Epithelial cell of proximal tubule (primary cell): ENCODE data around the gene LRRC28. TPM values are rescaled to one million over a fixed set of nuclear protein-coding genes. Genes with fewer than 3 reads are reported as not detected.

Experiments used
- DNase-seq: peaks from one replicate; pipeline ENCODE4 v3.0.0-alpha.2; 2011; ENCODE audit warnings: low read depth
- H3K4me3 ChIP-seq: 2 replicates; pipeline ENCODE4 v1.5.1; 2011; ENCODE audit warnings: low read depth, mild to moderate bottlenecking, low read length
- CTCF ChIP-seq: conservative IDR thresholded peaks from 2 replicates; pipeline ENCODE4 v1.5.1; 2012; ENCODE audit warnings: low read depth, mild to moderate bottlenecking, low read length
- total RNA-seq: library from RNA; depleted of rRNA; stranded (reverse); fragments of >200 nt; gene quantifications from 2 replicates; pipeline ENCODE4 v1.2.3, GENCODE V29; 2015

Gene LRRC28
- total RNA-seq, 1 donor from 2014 or later = 15.0 TPM

GRCh38 chr15:99430881-99431401 lies 179.7 kb downstream of the LRRC28 start:
- no peak for TF ChIP-seq CTCF

GRCh38 chr15:99431661-99432091 lies 180.4 kb downstream of the LRRC28 start:
- H3K4me3 ChIP-seq = no peak overlapping the region
- TF ChIP-seq CTCF = no peak
- DNase-seq = no peak

More at GRCh38 chr15:99430881-99431401, 179.7 kb downstream of the LRRC28 start:
- H3K4me3 ChIP-seq = no peak overlapping the region
- no peak for DNase-seq

GRCh38 chr15:99432271-99433025 lies 181.2 kb downstream of the LRRC28 start:
- DNase-seq = no peak
- H3K4me3 ChIP-seq = no peak overlapping the region
- no peak for TF ChIP-seq CTCF

DNA sequence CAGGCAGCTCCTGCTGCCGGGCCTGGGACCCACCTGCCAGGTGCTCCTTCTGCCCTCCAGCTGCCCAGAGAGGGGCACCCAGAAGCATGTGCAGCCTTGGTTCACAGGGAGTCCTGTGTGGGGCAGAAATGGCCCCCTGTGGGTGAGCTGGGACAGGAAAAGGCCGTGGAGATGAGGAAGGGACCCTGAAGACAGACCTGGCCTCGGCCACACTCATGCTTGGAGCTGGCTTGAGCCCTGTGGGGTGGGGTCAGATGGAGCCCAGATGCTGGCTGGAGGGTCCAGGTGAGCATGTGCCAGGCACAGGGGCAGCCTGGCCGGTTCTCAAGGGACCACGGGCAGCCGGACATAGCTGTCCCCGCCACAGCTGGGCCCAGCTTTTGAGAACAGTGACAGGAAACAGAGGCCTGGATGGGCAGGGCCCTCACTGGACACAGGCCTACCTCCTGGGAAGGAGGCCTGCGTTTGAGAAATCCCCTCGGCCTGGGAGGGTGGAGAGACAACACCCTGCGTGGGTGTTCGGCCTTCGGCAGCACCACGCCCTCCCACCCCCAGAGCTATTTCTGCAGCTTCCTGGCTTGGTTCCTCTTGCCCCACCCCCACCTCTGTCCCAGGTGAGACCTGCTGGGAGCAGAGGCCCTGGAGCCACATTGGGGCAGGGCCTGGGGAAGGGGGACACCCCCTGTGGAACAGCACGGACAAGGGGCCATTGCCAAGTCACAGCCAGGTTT lies 181.9 kb downstream of the LRRC28 start:
- DNase-seq = no peak
- TF ChIP-seq CTCF = no peak
- no peak overlapping the region for H3K4me3 ChIP-seq

GRCh38 chr15:99433757-99434450 lies 182.6 kb downstream of the LRRC28 start:
- DNase-seq = no peak
- no peak overlapping the region for H3K4me3 ChIP-seq
- TF ChIP-seq CTCF = no peak

DNA sequence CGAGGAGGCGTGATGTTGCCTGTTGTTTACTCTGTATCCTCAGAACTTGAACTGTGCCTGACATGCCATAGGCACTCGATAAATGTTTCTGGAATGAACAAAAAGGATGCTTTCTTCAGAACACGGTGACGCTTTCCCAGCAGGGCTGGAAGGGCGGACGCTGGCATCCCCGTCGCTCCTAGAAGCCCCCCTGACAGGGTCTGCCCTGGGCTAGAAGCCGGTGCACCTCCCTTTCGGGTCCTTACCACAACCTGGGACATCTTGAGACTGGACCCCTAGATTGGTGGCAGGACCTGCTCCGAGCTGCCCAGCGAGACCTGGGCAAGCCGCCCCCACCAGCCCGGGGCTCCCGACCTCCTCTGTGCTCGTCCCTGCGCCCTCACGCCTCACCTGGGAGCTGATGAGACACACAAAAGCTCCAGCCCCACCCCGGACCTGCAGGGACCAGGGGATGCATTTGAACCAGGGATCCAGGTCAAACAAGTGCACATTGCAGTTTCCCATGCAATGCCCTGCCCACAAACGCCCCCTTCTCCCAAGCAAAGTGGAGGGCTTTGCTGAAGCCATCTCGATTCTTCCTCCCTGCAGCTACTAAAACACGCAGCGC lies 183.3 kb downstream of the LRRC28 start:
- no peak for DNase-seq
- H3K4me3 ChIP-seq = no peak overlapping the region
- TF ChIP-seq CTCF = no peak
